Bronchial smooth muscle cell (primary cell): ENCODE measurements around the gene ASB12. TPM values are rescaled to one million over a fixed set of nuclear protein-coding genes. Genes with fewer than 3 reads are reported as not detected.

Source experiments
- total RNA-seq: library from RNA; depleted of rRNA; stranded (reverse); fragments of >200 nt; gene quantifications from 2 replicates; pipeline ENCODE4 v1.2.1, GENCODE V29; 2014

Gene ASB12
- total RNA-seq, result 0.16 and 0.17 TPM in 2 replicates

DNA sequence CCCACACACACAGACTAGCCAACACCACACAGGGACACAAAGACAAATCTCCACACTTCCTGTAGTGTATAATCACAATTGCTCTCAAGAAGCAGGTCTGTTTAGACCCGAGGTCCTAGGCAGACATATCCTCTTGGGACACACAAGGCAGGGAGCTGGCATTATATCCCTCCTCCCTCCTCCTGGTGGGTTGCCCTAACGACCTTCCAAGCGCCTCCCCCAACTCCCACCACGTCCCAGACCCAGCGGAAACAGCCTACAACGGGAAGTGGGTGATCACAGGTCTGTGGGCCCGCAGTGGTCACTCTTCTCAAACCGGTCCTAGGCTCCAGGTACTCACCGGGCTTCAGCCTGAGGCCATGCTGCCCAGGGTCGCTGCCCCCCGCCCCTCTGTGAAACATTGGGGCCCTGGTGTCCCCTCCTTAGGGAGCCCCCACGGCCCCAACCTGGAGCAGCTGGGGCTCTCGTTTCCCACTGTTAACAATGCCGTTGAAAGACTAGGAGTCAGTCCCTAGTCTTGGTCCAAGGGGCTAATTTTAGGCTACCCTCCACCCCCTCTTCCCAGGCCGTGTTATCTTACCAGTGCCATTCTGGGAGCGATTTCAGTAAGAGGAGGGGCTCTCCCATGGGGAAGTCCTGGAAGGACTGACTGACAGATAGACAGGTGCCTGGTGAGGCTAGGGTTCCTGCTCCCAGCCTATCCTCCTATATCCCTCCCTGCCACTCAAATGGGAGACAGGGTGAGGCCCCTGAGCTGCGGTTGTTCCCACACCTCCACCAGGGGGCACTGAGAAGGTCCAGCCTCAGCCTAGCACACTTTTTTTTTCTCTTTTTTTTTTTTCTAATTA lies at the start of gene ASB12:
TSS of gene ASB12 (minus strand) at position 485 of the 848 bp plus-strand sequence. CDS start 4,957 bp downstream, outside the sequence.

GRCh38 chrX:64205441-64205734 lies 25.0 kb downstream of the ASB12 start, which contains the start of gene AMER1:
AMER1 (minus strand) TSS chrX:64205708; CDS start chrX:64193286, 12,422 bp downstream.

Other genes with a start within 250 kb of the ASB12 start
- 1.1 and 2.3 TPM in 2 replicates for gene AMER1, start 24.9 kb downstream of the ASB12 start, total RNA-seq
- gene MTMR8, start 164.8 kb upstream of the ASB12 start, total RNA-seq, result 0.32 and 1.2 TPM in 2 replicates